ENCODE results near the gene RIPPLY3.
"Not testable (repeated sequence)": the region's sequence is repeated elsewhere in the genome, so short reads cannot be mapped to it uniquely, and the experiment has no call there.

Gene RIPPLY3

GRCh38 chr21:37008724-37009123, 2.2 kb downstream of the RIPPLY3 start:
- DNase-seq (ENCODE audit: low read depth in 2 of 2, low spot score in 1 of 2), result no peak

- peak; percentile 40 to 59 for DNase-seq (ENCODE audit: low read depth in 2 of 2, low spot score in 1 of 2)
Measured at GRCh38 chr21:37009740-37010341, 3.3 kb downstream of the RIPPLY3 start.

- no peak for DNase-seq (ENCODE audit: low read depth in 2 of 2, low spot score in 1 of 2)
Measured at GRCh38 chr21:37017951-37018679, 11.6 kb downstream of the RIPPLY3 start.

- DNase-seq (ENCODE audit: low read depth in 2 of 2, low spot score in 1 of 2), result no peak
Measured at GRCh38 chr21:37026499-37026898, 20.0 kb downstream of the RIPPLY3 start.

GRCh38 chr21:37028570-37028969, 22.1 kb downstream of the RIPPLY3 start:
- DNase-seq (ENCODE audit: low read depth in 2 of 2, low spot score in 1 of 2), result no peak

GRCh38 chr21:37030864-37031263, 24.4 kb downstream of the RIPPLY3 start:
- no peak for DNase-seq (ENCODE audit: low read depth in 2 of 2, low spot score in 1 of 2)

GRCh38 chr21:37032293-37032692, 25.8 kb downstream of the RIPPLY3 start:
- DNase-seq (ENCODE audit: low read depth in 2 of 2, low spot score in 1 of 2), result no peak

- no peak for DNase-seq (ENCODE audit: low read depth in 2 of 2, low spot score in 1 of 2)
Measured at GRCh38 chr21:37032877-37033471, 26.5 kb downstream of the RIPPLY3 start.

- DNase-seq (ENCODE audit: low read depth in 2 of 2, low spot score in 1 of 2), result not testable (repeated sequence)
Measured at GRCh38 chr21:37034394-37034793, 27.9 kb downstream of the RIPPLY3 start.

GRCh38 chr21:37036177-37036576, 29.7 kb downstream of the RIPPLY3 start:
- DNase-seq (ENCODE audit: low read depth in 2 of 2, low spot score in 1 of 2), result no peak

GRCh38 chr21:37039411-37040075, 33.0 kb downstream of the RIPPLY3 start:
- no peak for DNase-seq (ENCODE audit: low read depth in 2 of 2, low spot score in 1 of 2)

GRCh38 chr21:37040212-37040611, 33.7 kb downstream of the RIPPLY3 start:
- no peak for DNase-seq (ENCODE audit: low read depth in 2 of 2, low spot score in 1 of 2)

- DNase-seq (ENCODE audit: low read depth in 2 of 2, low spot score in 1 of 2), result no peak
Measured at GRCh38 chr21:37041706-37042271, 35.3 kb downstream of the RIPPLY3 start.

GRCh38 chr21:37043818-37044217, 37.3 kb downstream of the RIPPLY3 start:
- DNase-seq (ENCODE audit: low read depth in 2 of 2, low spot score in 1 of 2), result no peak

- DNase-seq (ENCODE audit: low read depth in 2 of 2, low spot score in 1 of 2), result no peak
Measured at GRCh38 chr21:37044643-37045042, 38.1 kb downstream of the RIPPLY3 start.

- no peak for DNase-seq (ENCODE audit: low read depth in 2 of 2, low spot score in 1 of 2)
Measured at GRCh38 chr21:37045149-37045548, 38.6 kb downstream of the RIPPLY3 start.

GRCh38 chr21:37045556-37045955, 39.1 kb downstream of the RIPPLY3 start:
- DNase-seq (ENCODE audit: low read depth in 2 of 2, low spot score in 1 of 2), result no peak

- DNase-seq (ENCODE audit: low read depth in 2 of 2, low spot score in 1 of 2), result no peak
Measured at GRCh38 chr21:37047079-37047478, 40.6 kb downstream of the RIPPLY3 start.

GRCh38 chr21:37049741-37050140, 43.2 kb downstream of the RIPPLY3 start:
- not testable (repeated sequence) for DNase-seq (ENCODE audit: low read depth in 2 of 2, low spot score in 1 of 2)

GRCh38 chr21:37055271-37055855, 48.9 kb downstream of the RIPPLY3 start:
- DNase-seq (ENCODE audit: low read depth in 2 of 2, low spot score in 1 of 2), result no peak

GRCh38 chr21:37057614-37058013, 51.1 kb downstream of the RIPPLY3 start:
- no peak for DNase-seq (ENCODE audit: low read depth in 2 of 2, low spot score in 1 of 2)

Measured in stimulated activated CD8-positive, alpha-beta memory T cell treated with anti-CD3 and anti-CD28 coated beads, Interleukin-4, amount 100 ng/mL, for 4 hours (primary cell).